Keratinocyte (primary cell): Measurements from ENCODE around the gene PIK3CB. TPM values are rescaled to one million over a fixed set of nuclear protein-coding genes. Genes with fewer than 3 reads are reported as not detected.
A peak's percentile ranks its signal among the peaks of the same experiment; 100 is the strongest.

Experiments
- DNase-seq: peaks from one replicate; pipeline ENCODE4 v3.0.0-alpha.2; 2011; ENCODE audit warnings: low read depth, missing footprints, low spot score
- FAIRE-seq: peaks from 2 replicates; lab custom pipeline; 2011; peaks lifted over from hg19 to GRCh38; lab: Jason Lieb, UNC
- H2AFZ ChIP-seq: 2 replicates; pipeline ENCODE4 v1.6.0; 2012; ENCODE audit warnings: low read length, control low read depth, inconsistent platforms; ENCODE audit not compliant: control insufficient read depth
- H3K27ac ChIP-seq: 2 replicates; pipeline ENCODE4 v1.5.1; 2011; ENCODE audit warnings: low read length; ENCODE audit not compliant: control insufficient read depth, insufficient read depth
- H3K27me3 ChIP-seq: 3 replicates; pipeline ENCODE4 v1.6.0; 2011; ENCODE audit warnings: low read length; ENCODE audit not compliant: control insufficient read depth, insufficient read depth; ENCODE audit errors: extremely low read depth
- H3K36me3 ChIP-seq, 2 experiments: 2 replicates in 1 of 2; 3 replicates in 1 of 2; pipeline ENCODE4 v1.5.1; 2011; ENCODE audit warnings: low read length in 2 of 2, mild to moderate bottlenecking in 1 of 2; ENCODE audit not compliant: control insufficient read depth in 2 of 2, insufficient read depth in 2 of 2; ENCODE audit errors: extremely low read depth in 1 of 2
- H3K4me1 ChIP-seq: 3 replicates; pipeline ENCODE4 v1.5.1; 2011; ENCODE audit warnings: low read length; ENCODE audit not compliant: control insufficient read depth, insufficient read depth; ENCODE audit errors: extremely low read depth
- H3K4me2 ChIP-seq: 3 replicates; pipeline ENCODE4 v1.6.0; 2011; ENCODE audit warnings: low read depth, low read length; ENCODE audit not compliant: control insufficient read depth, insufficient read depth; ENCODE audit errors: extremely low read depth
- H3K4me3 ChIP-seq, 3 experiments: fragments of 200-600 bp in 1 of 3; sonication (generic) in 1 of 3; 2 replicates in 2 of 3; 3 replicates in 1 of 3; pipeline ENCODE4 v1.5.1; 2011 to 2016; ENCODE audit warnings: low read length in 3 of 3, mild to moderate bottlenecking in 3 of 3, control low read depth in 2 of 3, inconsistent platforms in 1 of 3, low read depth in 1 of 3, mixed read lengths in 1 of 3, mixed run types in 1 of 3, moderate library complexity in 1 of 3; ENCODE audit not compliant: control insufficient read depth in 2 of 3, insufficient read depth in 2 of 3; ENCODE audit errors: extremely low read depth in 1 of 3
- H3K79me2 ChIP-seq: 2 replicates; pipeline ENCODE4 v1.6.0; 2012; ENCODE audit warnings: low read length; ENCODE audit not compliant: control insufficient read depth, insufficient read depth
- H3K9ac ChIP-seq: 3 replicates; pipeline ENCODE4 v1.6.0; 2011; ENCODE audit warnings: low read length; ENCODE audit not compliant: control insufficient read depth, insufficient read depth; ENCODE audit errors: extremely low read depth
- H3K9me1 ChIP-seq: 3 replicates; pipeline ENCODE4 v1.6.0; 2011; ENCODE audit warnings: low read length; ENCODE audit not compliant: control insufficient read depth, insufficient read depth; ENCODE audit errors: extremely low read depth
- H3K9me3 ChIP-seq: 2 replicates; pipeline ENCODE4 v1.5.1; 2012; ENCODE audit warnings: low read depth, low read length; ENCODE audit not compliant: control insufficient read depth
- H4K20me1 ChIP-seq: 3 replicates; pipeline ENCODE4 v1.6.0; 2011; ENCODE audit warnings: low read length; ENCODE audit not compliant: control insufficient read depth, insufficient read depth; ENCODE audit errors: extremely low read depth
- EZH2 ChIP-seq: IDR thresholded peaks from one replicate; pipeline ENCODE4 v1.6.1; 2012; ENCODE audit warnings: inconsistent platforms, mild to moderate bottlenecking, low read length, moderate library complexity
- dilution Hi-C: fragments of 300-500 bp; cut with MboI; formaldehyde crosslinking; loops from one replicate; pipeline ENCODE4 v1.7.0; 2020; ENCODE audit warnings: low sequenced_read_pairs; ENCODE audit not compliant: extremely low pct_ligation_motif_present
- polyA plus RNA-seq, 5 experiments: library from polyadenylated mRNA; depleted of rRNA in 3 of 5; stranded (reverse) in 3 of 5; stranded (forward) in 1 of 5; unstranded in 1 of 5; fragments of >200 nt; gene quantifications; 1 replicate in 1 of 5; 2 replicates in 3 of 5; 3 replicates in 1 of 5; pipeline versions ENCODE4 v1.2.1 to v1.2.3, GENCODE V29; 2011 to 2012; ENCODE audit warnings: missing spikeins in 2 of 5, low read depth in 1 of 5, low replicate concordance in 1 of 5
- TF ChIP-seq, protein P1 (sequence below), 3 experiments: IDR thresholded peaks in 1 of 3; conservative IDR thresholded peaks in 1 of 3; optimal IDR thresholded peaks in 1 of 3; 2 replicates in 2 of 3; 3 replicates in 1 of 3; pipeline versions ENCODE3 to v1.5.1; 2011; ENCODE audit warnings: low read length in 3 of 3, mild to moderate bottlenecking in 3 of 3, moderate library complexity in 2 of 3, control low read depth in 1 of 3, inconsistent platforms in 1 of 3; ENCODE audit not compliant: insufficient read depth in 2 of 3; ENCODE audit errors: extremely low read depth in 1 of 3

The PIK3CB gene
- polyA plus RNA-seq, 1 donor (not counting 4 experiments of a cell fraction or from before 2014, with no cell fraction given) = 19.9 TPM

DNA sequence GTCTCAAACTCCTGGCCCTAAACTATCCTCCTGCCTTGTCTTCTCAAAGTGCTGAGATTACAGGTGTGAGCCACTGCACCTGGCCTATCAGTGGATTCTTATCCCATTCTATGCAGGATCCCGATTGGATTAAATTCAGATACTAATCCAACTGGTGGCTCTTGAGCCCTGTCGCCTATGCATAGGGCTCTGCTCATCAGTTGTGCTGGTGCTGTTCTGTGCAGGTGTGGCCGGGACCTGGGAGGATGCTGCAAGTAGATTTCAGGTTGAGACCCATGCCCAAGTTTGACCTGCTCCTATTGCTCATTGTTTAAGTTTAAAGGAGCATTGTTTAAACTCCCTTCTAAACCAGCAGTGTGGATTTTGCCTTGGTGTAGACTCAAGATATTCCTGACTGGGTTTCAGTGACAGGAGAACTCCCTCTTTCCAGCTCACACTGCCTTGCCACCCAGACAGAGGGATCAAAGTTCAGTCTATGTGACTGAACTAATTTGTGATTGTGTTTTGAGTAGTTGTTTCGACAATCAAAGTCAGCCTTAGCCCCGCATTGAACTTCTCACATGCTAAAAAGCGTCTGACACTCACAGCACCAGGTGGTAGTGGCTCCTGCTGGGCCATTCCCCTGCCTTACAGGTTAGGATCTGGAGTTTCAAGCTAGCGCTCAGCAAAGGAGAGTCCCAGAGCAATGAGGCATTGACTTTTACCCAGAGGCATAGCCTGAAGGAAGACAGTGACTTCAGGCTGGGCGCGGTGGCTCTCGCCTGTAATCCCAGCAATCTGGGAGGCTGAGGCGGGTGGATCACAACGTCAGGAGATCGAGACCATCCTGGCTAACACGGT, 45.0 kb upstream of the PIK3CB start:
- no peak for TF ChIP-seq EZH2
- TF ChIP-seq, protein P1, sequence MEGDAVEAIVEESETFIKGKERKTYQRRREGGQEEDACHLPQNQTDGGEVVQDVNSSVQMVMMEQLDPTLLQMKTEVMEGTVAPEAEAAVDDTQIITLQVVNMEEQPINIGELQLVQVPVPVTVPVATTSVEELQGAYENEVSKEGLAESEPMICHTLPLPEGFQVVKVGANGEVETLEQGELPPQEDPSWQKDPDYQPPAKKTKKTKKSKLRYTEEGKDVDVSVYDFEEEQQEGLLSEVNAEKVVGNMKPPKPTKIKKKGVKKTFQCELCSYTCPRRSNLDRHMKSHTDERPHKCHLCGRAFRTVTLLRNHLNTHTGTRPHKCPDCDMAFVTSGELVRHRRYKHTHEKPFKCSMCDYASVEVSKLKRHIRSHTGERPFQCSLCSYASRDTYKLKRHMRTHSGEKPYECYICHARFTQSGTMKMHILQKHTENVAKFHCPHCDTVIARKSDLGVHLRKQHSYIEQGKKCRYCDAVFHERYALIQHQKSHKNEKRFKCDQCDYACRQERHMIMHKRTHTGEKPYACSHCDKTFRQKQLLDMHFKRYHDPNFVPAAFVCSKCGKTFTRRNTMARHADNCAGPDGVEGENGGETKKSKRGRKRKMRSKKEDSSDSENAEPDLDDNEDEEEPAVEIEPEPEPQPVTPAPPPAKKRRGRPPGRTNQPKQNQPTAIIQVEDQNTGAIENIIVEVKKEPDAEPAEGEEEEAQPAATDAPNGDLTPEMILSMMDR (optimal IDR thresholded peaks at IDR 0.05 in 1 of 3, IDR thresholded peaks at IDR 0.05 in 1 of 3, conservative IDR thresholded peaks at IDR 0.05 in 1 of 3; ENCODE audit: extremely low read depth in 1 of 3, insufficient read depth in 2 of 3, low read length in 3 of 3) = no peak
- Histone ChIP-seq H3K4me2 (no peak overlapping the region), H3K9ac (no peak overlapping the region), H3K9me1 (no peaks in the 10 kb centered on the region), H3K27me3 (no peaks in the 10 kb centered on the region), H3K36me3 (no peaks in the 10 kb centered on the region), H3K9me3 (peaks cover 5% of the 10 kb centered on the region), H2AFZ (no peak overlapping the region), H3K27ac (no peak overlapping the region), H3K79me2 (no peaks in the 10 kb centered on the region), H3K4me3 (no peak overlapping the region), H3K4me1 (peaks cover 10% of the 10 kb centered on the region), H4K20me1 (no peaks in the 10 kb centered on the region)
- dilution Hi-C loops = no loop called here
- DNase-seq = no peak
- no peak for FAIRE-seq

DNA sequence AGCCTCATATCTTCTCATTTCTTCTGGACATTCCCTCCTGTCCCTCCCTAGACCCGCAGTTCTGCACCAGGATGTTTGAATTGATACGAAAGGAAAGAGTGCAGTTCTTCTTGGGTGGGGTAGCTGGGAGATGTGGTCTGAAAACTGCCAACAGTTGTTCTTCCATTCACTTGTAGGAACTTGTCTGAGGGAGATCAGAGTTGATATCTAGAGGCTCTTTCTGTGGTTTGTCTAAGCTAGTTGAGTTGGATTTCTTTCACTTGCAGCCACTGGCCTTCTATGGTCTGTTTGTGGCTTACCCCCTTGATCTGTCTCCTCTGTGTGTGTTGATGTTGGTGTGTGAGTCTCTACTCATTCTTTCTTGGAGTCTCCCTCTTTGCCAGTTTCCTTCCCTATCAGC, 42.5 kb upstream of the PIK3CB start:
- H3K4me3 ChIP-seq = peak overlapping the region in 2 of 3 experiments; percentile 31 to 46
- H3K9me1 ChIP-seq = no peaks in the 10 kb centered on the region
- no peak for DNase-seq
- H3K4me1 ChIP-seq = peaks cover 10% of the 10 kb centered on the region
- H3K27me3 ChIP-seq = no peaks in the 10 kb centered on the region
- H3K27ac ChIP-seq = peak overlapping the region; percentile 13
- peak overlapping the region; percentile 76 for H2AFZ ChIP-seq
- H4K20me1 ChIP-seq = no peaks in the 10 kb centered on the region
- H3K4me2 ChIP-seq = peak overlapping the region; percentile 80
- FAIRE-seq = peak; percentile 95
- H3K36me3 ChIP-seq = no peaks in the 10 kb centered on the region
- H3K9me3 ChIP-seq = peaks cover 5% of the 10 kb centered on the region
- dilution Hi-C loops = no loop called here
- TF ChIP-seq EZH2 = no peak
- TF ChIP-seq, protein P1 (optimal IDR thresholded peaks at IDR 0.05 in 1 of 3, IDR thresholded peaks at IDR 0.05 in 1 of 3, conservative IDR thresholded peaks at IDR 0.05 in 1 of 3; ENCODE audit: extremely low read depth in 1 of 3, insufficient read depth in 2 of 3, low read length in 3 of 3) = no peak
- peak overlapping the region; percentile 8 for H3K9ac ChIP-seq
- no peaks in the 10 kb centered on the region for H3K79me2 ChIP-seq
